Measurements from ENCODE around the gene SLC4A1.

DNA sequence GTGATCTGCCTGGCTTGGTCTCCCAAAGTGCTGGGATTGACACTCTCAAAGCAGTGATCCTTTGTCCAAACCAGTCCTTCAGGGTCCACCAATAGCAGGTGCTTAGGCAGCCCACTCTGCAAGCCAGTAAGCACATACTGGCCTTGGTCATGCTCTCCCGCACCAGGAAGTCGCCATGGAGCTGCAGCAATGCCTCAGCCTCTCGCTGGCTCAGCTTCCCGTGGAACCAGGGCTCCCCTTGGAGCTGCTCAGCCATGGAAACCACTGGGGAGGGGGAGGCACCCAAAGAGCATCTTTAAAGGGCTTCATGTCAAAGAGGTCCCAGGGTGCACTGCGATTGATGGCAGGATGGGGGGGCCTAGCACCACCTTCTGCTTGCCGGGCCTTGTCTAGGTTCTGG is 38.8 kb downstream of the SLC4A1 start:
- TF ChIP-seq CBX8 (IDR thresholded peaks at IDR 0.05), result no peak
- TF ChIP-seq, protein P1, sequence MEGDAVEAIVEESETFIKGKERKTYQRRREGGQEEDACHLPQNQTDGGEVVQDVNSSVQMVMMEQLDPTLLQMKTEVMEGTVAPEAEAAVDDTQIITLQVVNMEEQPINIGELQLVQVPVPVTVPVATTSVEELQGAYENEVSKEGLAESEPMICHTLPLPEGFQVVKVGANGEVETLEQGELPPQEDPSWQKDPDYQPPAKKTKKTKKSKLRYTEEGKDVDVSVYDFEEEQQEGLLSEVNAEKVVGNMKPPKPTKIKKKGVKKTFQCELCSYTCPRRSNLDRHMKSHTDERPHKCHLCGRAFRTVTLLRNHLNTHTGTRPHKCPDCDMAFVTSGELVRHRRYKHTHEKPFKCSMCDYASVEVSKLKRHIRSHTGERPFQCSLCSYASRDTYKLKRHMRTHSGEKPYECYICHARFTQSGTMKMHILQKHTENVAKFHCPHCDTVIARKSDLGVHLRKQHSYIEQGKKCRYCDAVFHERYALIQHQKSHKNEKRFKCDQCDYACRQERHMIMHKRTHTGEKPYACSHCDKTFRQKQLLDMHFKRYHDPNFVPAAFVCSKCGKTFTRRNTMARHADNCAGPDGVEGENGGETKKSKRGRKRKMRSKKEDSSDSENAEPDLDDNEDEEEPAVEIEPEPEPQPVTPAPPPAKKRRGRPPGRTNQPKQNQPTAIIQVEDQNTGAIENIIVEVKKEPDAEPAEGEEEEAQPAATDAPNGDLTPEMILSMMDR (IDR thresholded peaks at IDR 0.05), result no peak
- TF ChIP-seq, protein P2, sequence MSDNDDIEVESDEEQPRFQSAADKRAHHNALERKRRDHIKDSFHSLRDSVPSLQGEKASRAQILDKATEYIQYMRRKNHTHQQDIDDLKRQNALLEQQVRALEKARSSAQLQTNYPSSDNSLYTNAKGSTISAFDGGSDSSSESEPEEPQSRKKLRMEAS (IDR thresholded peaks at IDR 0.05), result no peak
- no peak for TF ChIP-seq POLR2A (IDR thresholded peaks at IDR 0.05; ENCODE audit: low read length)
- no peak for TF ChIP-seq RFX5 (IDR thresholded peaks at IDR 0.05)
- TF ChIP-seq SREBF2 (IDR thresholded peaks at IDR 0.05), result no peak
- no peak for TF ChIP-seq ZFP36 (IDR thresholded peaks at IDR 0.05; ENCODE audit: borderline replicate concordance, partially characterized antibody)
- TF ChIP-seq EHMT2 (IDR thresholded peaks at IDR 0.05; ENCODE audit: low read depth), result no peak
- no peak for TF ChIP-seq CHD4 (IDR thresholded peaks at IDR 0.05; ENCODE audit: borderline replicate concordance)
- no peak for TF ChIP-seq NR3C1 (IDR thresholded peaks at IDR 0.05)
- no peak for TF ChIP-seq JUN (IDR thresholded peaks at IDR 0.05)
- TF ChIP-seq FOSB (CRISPR knock-in tag; IDR thresholded peaks at IDR 0.05), result no peak
